ENCODE results near the gene GPX4.

Gene GPX4

GRCh38 chr19:1090731-1091543, 12.9 kb upstream of the GPX4 start:
- Histone ChIP-seq H3K4me1 (ENCODE audit: low read depth, poor library complexity, severe bottlenecking) (peaks cover 13% of the 10 kb centered on the region), H3K79me2 (ENCODE audit: insufficient read depth, low read depth) (peaks cover 26% of the 10 kb centered on the region), H3K27ac (no peak overlapping the region), H3K36me3 (ENCODE audit: insufficient read depth) (no peaks in the 10 kb centered on the region), H3K27me3 (ENCODE audit: insufficient read depth, low read depth) (no peaks in the 10 kb centered on the region), H4K20me1 (ENCODE audit: insufficient read depth) (0 out of 2 replicates have a peak, but pooled peaks cover 4% of the 10 kb centered on the region), H3K9ac (no peak overlapping the region), H2AFZ (ENCODE audit: low read depth) (no peak overlapping the region), H3K4me2 (no peak overlapping the region), H3K4me3 (IDR thresholded peaks at IDR 0.05; ENCODE audit: insufficient read depth, low read depth, low read length) (no peak overlapping the region)
- TF ChIP-seq CTCF (conservative IDR thresholded peaks at IDR 0.05; ENCODE audit: low read depth, low read length) = no peak

DNA sequence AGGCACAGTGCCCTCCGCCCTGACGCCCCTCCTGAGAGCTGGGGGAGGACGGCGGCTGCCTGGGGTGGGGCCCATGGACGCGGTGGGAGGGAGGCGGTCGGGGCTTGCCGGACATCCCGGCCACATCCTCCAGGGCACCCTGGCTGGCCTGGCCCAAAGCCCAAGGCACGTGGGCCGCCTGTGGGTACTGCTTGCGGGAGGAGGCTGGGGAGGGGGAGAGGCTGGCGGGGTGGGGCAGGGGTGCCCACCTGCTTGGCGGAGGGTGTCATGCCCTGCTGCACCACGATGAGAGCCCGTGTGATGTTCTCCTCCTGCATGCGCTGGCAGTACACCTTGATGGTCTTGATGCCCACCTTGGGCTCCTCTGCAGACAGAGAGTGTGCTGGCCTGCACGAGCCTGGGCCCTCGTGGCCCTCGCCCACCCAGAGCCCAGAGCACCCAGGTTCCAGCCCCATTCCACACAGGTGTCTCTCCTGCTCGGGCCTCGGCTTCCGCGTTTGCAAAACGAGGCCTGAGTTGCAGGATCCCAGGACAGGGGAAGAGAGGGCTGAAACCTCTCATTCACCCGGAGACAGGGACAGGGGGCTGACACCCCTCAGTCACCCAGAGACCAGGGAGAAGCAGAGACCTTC, 12.1 kb upstream of the GPX4 start:
- no peak overlapping the region for H2AFZ ChIP-seq (ENCODE audit: low read depth)
- H3K79me2 ChIP-seq (ENCODE audit: insufficient read depth, low read depth) = peaks cover 26% of the 10 kb centered on the region
- no peak for TF ChIP-seq CTCF (conservative IDR thresholded peaks at IDR 0.05; ENCODE audit: low read depth, low read length)
- no peak overlapping the region for H3K27ac ChIP-seq
- H3K4me3 ChIP-seq (IDR thresholded peaks at IDR 0.05; ENCODE audit: insufficient read depth, low read depth, low read length) = no peak overlapping the region
- H4K20me1 ChIP-seq (ENCODE audit: insufficient read depth) = 0 out of 2 replicates have a peak, but pooled peaks cover 4% of the 10 kb centered on the region
- H3K36me3 ChIP-seq (ENCODE audit: insufficient read depth) = no peaks in the 10 kb centered on the region
- peaks cover 16% of the 10 kb centered on the region for H3K4me1 ChIP-seq (ENCODE audit: low read depth, poor library complexity, severe bottlenecking)
- no peaks in the 10 kb centered on the region for H3K27me3 ChIP-seq (ENCODE audit: insufficient read depth, low read depth)
- no peak overlapping the region for H3K4me2 ChIP-seq
- no peak overlapping the region for H3K9ac ChIP-seq

DNA sequence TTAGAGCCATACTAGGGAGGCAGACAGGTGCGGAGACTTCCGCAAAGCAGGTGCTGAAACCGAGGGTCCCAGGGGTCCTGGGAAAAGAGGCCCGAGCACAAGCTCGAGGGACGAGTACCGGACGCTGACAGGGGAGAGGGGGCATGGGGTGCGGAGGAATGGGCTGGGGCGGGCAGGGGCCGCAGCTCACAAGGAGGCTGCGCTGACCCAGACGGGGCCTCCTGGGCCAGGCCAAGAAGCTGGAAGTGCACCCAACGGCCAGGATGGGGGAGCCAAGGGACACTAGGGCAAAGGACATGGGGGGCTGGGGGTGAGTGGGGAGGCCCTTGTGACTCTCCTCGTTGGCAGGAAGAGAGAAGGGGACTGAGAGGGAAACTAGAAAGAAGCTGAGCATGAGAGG, 10.5 kb upstream of the GPX4 start:
- H3K9ac ChIP-seq = no peak overlapping the region
- no peaks in the 10 kb centered on the region for H3K27me3 ChIP-seq (ENCODE audit: insufficient read depth, low read depth)
- H3K4me2 ChIP-seq = peak overlapping the region; percentile 78; the same call in 1 of the 2 replicates
- no peak for TF ChIP-seq CTCF (conservative IDR thresholded peaks at IDR 0.05; ENCODE audit: low read depth, low read length)
- H3K4me1 ChIP-seq (ENCODE audit: low read depth, poor library complexity, severe bottlenecking) = peaks cover 16% of the 10 kb centered on the region
- 0 out of 2 replicates have a peak, but pooled peaks cover 4% of the 10 kb centered on the region for H4K20me1 ChIP-seq (ENCODE audit: insufficient read depth)
- no peak overlapping the region for H2AFZ ChIP-seq (ENCODE audit: low read depth)
- H3K4me3 ChIP-seq (IDR thresholded peaks at IDR 0.05; ENCODE audit: insufficient read depth, low read depth, low read length) = no peak overlapping the region
- peaks cover 26% of the 10 kb centered on the region for H3K79me2 ChIP-seq (ENCODE audit: insufficient read depth, low read depth)
- no peak overlapping the region for H3K27ac ChIP-seq
- H3K36me3 ChIP-seq (ENCODE audit: insufficient read depth) = no peaks in the 10 kb centered on the region

GRCh38 chr19:1093811-1094553, 9.8 kb upstream of the GPX4 start:
- no peak overlapping the region for H3K4me3 ChIP-seq (IDR thresholded peaks at IDR 0.05; ENCODE audit: insufficient read depth, low read depth, low read length)
- peaks cover 16% of the 10 kb centered on the region for H3K4me1 ChIP-seq (ENCODE audit: low read depth, poor library complexity, severe bottlenecking)
- peak overlapping the region; percentile 78 for H3K4me2 ChIP-seq
- peaks cover 26% of the 10 kb centered on the region for H3K79me2 ChIP-seq (ENCODE audit: insufficient read depth, low read depth)
- TF ChIP-seq CTCF (conservative IDR thresholded peaks at IDR 0.05; ENCODE audit: low read depth, low read length) = no peak
- H3K9ac ChIP-seq = peak overlapping the region; percentile 59; the same call in 1 of the 2 replicates
- no peaks in the 10 kb centered on the region for H3K36me3 ChIP-seq (ENCODE audit: insufficient read depth)
- no peak overlapping the region for H2AFZ ChIP-seq (ENCODE audit: low read depth)
- H4K20me1 ChIP-seq (ENCODE audit: insufficient read depth) = 0 out of 2 replicates have a peak, but pooled peaks cover 4% of the 10 kb centered on the region
- no peak overlapping the region; the same call in 1 of the 2 replicates for H3K27ac ChIP-seq
- H3K27me3 ChIP-seq (ENCODE audit: insufficient read depth, low read depth) = no peaks in the 10 kb centered on the region

Data from KMS-11 (cell line).